IMR-90 (cell line): ENCODE data around the gene ZEB2. TPM values are rescaled to one million over a fixed set of nuclear protein-coding genes. Genes with fewer than 3 reads are reported as not detected.
A peak's percentile ranks its signal among the peaks of the same experiment; 100 is the strongest.

Experiments used
- ATAC-seq: fragments of 200-7000 bp; cut with Tn5 transposase; 2 replicates; pipeline ENCODE4 v1.9.1; 2020; ENCODE audit warnings: low read depth, mild to moderate bottlenecking, moderate library complexity
- BruUV-seq: library from RNA; stranded (reverse); fragments of 400-500 nt; replicated peaks from 2 replicates; lab custom pipeline; 2021; lab: Mats Ljungman, UMichigan
- CTCF ChIA-PET: fragments of 300-600 bp; formaldehyde crosslinking; extraction: SDS; loops from one replicate; lab custom pipeline; 2021; ENCODE audit warnings: antibody characterized with exemption; lab: Yijun Ruan, JAX
- POLR2A ChIA-PET: fragments of 300-600 bp; sonication (Branson Sonifier 250); formaldehyde crosslinking; loops from one replicate; lab custom pipeline; 2022; ENCODE audit warnings: antibody characterized with exemption; ENCODE audit not compliant: unreplicated experiment; lab: Charles Lee
- DNase-seq: peaks from one replicate; pipeline ENCODE4 v3.0.0; 2013
- H2AFZ ChIP-seq: replicated peaks from 2 replicates; pipeline ENCODE3; 2013; ENCODE audit warnings: low read length, mild to moderate bottlenecking; ENCODE audit not compliant: poor library complexity
- H2AK5ac ChIP-seq: 2 replicates; pipeline ENCODE4 v1.6.1; 2013; ENCODE audit warnings: low read depth, low read length, inconsistent platforms
- H2AK9ac ChIP-seq: replicated peaks from 2 replicates; pipeline ENCODE3; 2013; ENCODE audit warnings: mild to moderate bottlenecking, low read depth, low read length, moderate library complexity; ENCODE audit not compliant: poor library complexity
- H2BK120ac ChIP-seq: 2 replicates; pipeline ENCODE4 v1.6.1; 2013; ENCODE audit warnings: low read depth, low read length, inconsistent platforms
- H2BK15ac ChIP-seq: 3 replicates; pipeline ENCODE4 v1.6.1; 2013; ENCODE audit warnings: low read depth, low read length, inconsistent platforms
- H2BK20ac ChIP-seq: 2 replicates; pipeline ENCODE4 v1.6.1; 2013; ENCODE audit warnings: low read depth, mild to moderate bottlenecking, inconsistent platforms, low read length, moderate library complexity
- H2BK5ac ChIP-seq: 2 replicates; pipeline ENCODE4 v1.6.1; 2013; ENCODE audit warnings: mild to moderate bottlenecking, low read depth, low read length, inconsistent platforms; ENCODE audit not compliant: poor library complexity, severe bottlenecking
- H3K14ac ChIP-seq: replicated peaks from 2 replicates; pipeline ENCODE4 v1.6.1; 2013; ENCODE audit warnings: low read depth, low read length, inconsistent platforms
- H3K18ac ChIP-seq: 2 replicates; pipeline ENCODE4 v1.6.1; 2013; ENCODE audit warnings: low read depth, low read length, control low read depth
- H3K23ac ChIP-seq: 2 replicates; pipeline ENCODE4 v1.6.1; 2013; ENCODE audit warnings: low read depth, low read length, inconsistent platforms
- H3K27ac ChIP-seq: 2 replicates; pipeline ENCODE4 v1.5.1; 2013; ENCODE audit warnings: mild to moderate bottlenecking, control low read depth, low read length; ENCODE audit not compliant: insufficient read depth
- H3K27me3 ChIP-seq: 2 replicates; pipeline ENCODE4 v1.6.1; 2013; ENCODE audit warnings: low read length; ENCODE audit not compliant: control insufficient read depth, insufficient read depth
- H3K36me3 ChIP-seq: 2 replicates; pipeline ENCODE4 v1.6.1; 2013; ENCODE audit warnings: low read length, mixed read lengths; ENCODE audit not compliant: control insufficient read depth, insufficient read depth
- H3K4ac ChIP-seq: 2 replicates; pipeline ENCODE4 v1.6.1; 2013; ENCODE audit warnings: low read depth, low read length, inconsistent platforms
- H3K4me1 ChIP-seq: 2 replicates; pipeline ENCODE4 v1.6.1; 2013; ENCODE audit warnings: low read length, mixed read lengths; ENCODE audit not compliant: control insufficient read depth, insufficient read depth
- H3K4me2 ChIP-seq: 2 replicates; pipeline ENCODE4 v1.6.1; 2013; ENCODE audit warnings: low read depth, mild to moderate bottlenecking, control low read depth, low read length, moderate library complexity
- H3K4me3 ChIP-seq: 2 replicates; pipeline ENCODE4 v1.5.1; 2013; ENCODE audit warnings: low read depth, mild to moderate bottlenecking, control low read depth, low read length, moderate library complexity; ENCODE audit not compliant: insufficient read depth
- H3K56ac ChIP-seq: 2 replicates; pipeline ENCODE4 v1.6.1; 2013; ENCODE audit warnings: low read length, inconsistent platforms; ENCODE audit not compliant: insufficient read depth; ENCODE audit errors: extremely low read depth
- H3K79me1 ChIP-seq, 2 experiments: 2 replicates each; pipeline ENCODE4 v1.6.1; 2013; ENCODE audit warnings: low read length in 2 of 2, inconsistent platforms in 1 of 2, low read depth in 1 of 2
- H3K9ac ChIP-seq: 2 replicates; pipeline ENCODE4 v1.6.1; 2013; ENCODE audit warnings: low read depth, low read length, control low read depth
- H3K9me1 ChIP-seq: 2 replicates; pipeline ENCODE4 v1.6.1; 2013; ENCODE audit warnings: low read length, inconsistent platforms; ENCODE audit not compliant: insufficient read depth
- H3K9me3 ChIP-seq: 2 replicates; pipeline ENCODE4 v1.6.1; 2013; ENCODE audit warnings: low read length; ENCODE audit not compliant: control insufficient read depth, insufficient read depth
- H4K20me1 ChIP-seq: 2 replicates; pipeline ENCODE4 v1.6.1; 2013; ENCODE audit warnings: low read length, inconsistent platforms; ENCODE audit not compliant: insufficient read depth
- H4K5ac ChIP-seq: 2 replicates; pipeline ENCODE4 v1.6.1; 2013; ENCODE audit warnings: mild to moderate bottlenecking, low read depth, low read length, control low read depth
- H4K8ac ChIP-seq, 2 experiments: 2 replicates each; pipeline ENCODE4 v1.6.1; 2013; ENCODE audit warnings: low read depth in 2 of 2, low read length in 2 of 2, control low read depth in 1 of 2, inconsistent platforms in 1 of 2
- H4K91ac ChIP-seq: 2 replicates; pipeline ENCODE4 v1.6.1; 2013; ENCODE audit warnings: low read depth, low read length, inconsistent platforms; ENCODE audit not compliant: insufficient read depth
- BHLHE40 ChIP-seq: fragments of 150-350 bp; IDR thresholded peaks from 2 replicates; pipeline ENCODE4 v1.6.1; 2016; ENCODE audit warnings: mild to moderate bottlenecking, low read depth, low read length
- CEBPB ChIP-seq: IDR thresholded peaks from 2 replicates; pipeline ENCODE4 v1.6.1; 2012; ENCODE audit warnings: low read depth, low read length, improper control_type of control experiment
- CHD1 ChIP-seq: IDR thresholded peaks from 2 replicates; pipeline ENCODE4 v1.6.1; 2012; ENCODE audit warnings: low read depth, low read length, improper control_type of control experiment
- ELK1 ChIP-seq: fragments of 150-350 bp; IDR thresholded peaks from 2 replicates; pipeline ENCODE4 v1.6.1; 2016; ENCODE audit warnings: low read depth, mild to moderate bottlenecking, low read length, moderate library complexity, borderline replicate concordance
- FOS ChIP-seq: fragments of 150-350 bp; IDR thresholded peaks from 2 replicates; pipeline ENCODE4 v1.6.1; 2016; ENCODE audit warnings: low read depth, low read length
- MAFK ChIP-seq: IDR thresholded peaks from 2 replicates; pipeline ENCODE4 v1.6.1; 2012; ENCODE audit warnings: low read depth, low read length, improper control_type of control experiment
- MAZ ChIP-seq: IDR thresholded peaks from 2 replicates; pipeline ENCODE4 v1.6.1; 2012; ENCODE audit warnings: low read depth, mild to moderate bottlenecking, low read length, improper control_type of control experiment, moderate library complexity, borderline replicate concordance
- MXI1 ChIP-seq: IDR thresholded peaks from 2 replicates; pipeline ENCODE4 v1.6.1; 2012; ENCODE audit warnings: low read depth, mild to moderate bottlenecking, low read length, moderate library complexity, borderline replicate concordance
- RAD21 ChIP-seq: IDR thresholded peaks from 2 replicates; pipeline ENCODE4 v1.6.1; 2012; ENCODE audit warnings: low read length, improper control_type of control experiment
- RCOR1 ChIP-seq: IDR thresholded peaks from 2 replicates; pipeline ENCODE4 v1.6.1; 2012; ENCODE audit warnings: mild to moderate bottlenecking, low read length, improper control_type of control experiment; ENCODE audit not compliant: insufficient replicate concordance
- SMC3 ChIP-seq: fragments of 150-350 bp; IDR thresholded peaks from 2 replicates; pipeline ENCODE4 v1.6.1; 2016; ENCODE audit warnings: low read depth, mild to moderate bottlenecking, antibody characterized with exemption, low read length, moderate library complexity
- USF2 ChIP-seq: fragments of 150-350 bp; IDR thresholded peaks from 2 replicates; pipeline ENCODE4 v1.6.1; 2017; ENCODE audit warnings: mild to moderate bottlenecking, antibody characterized with exemption, low read length, low read depth
- WGBS, 2 experiments: methylation state at CpG; one replicate each; pipeline versions ENCODE4 v1.1.5 to v1.1.7; 2013; ENCODE audit warnings: missing lambda C conversion rate in 2 of 2; ENCODE audit not compliant: insufficient read length in 1 of 2; ENCODE audit errors: extremely low coverage in 2 of 2; 5-methylcytosine and 5-hydroxymethylcytosine counted together
- dilution Hi-C: fragments of 300-500 bp; cut with HindIII; formaldehyde crosslinking; loops from one replicate; pipeline ENCODE4 v1.14.3; 2018; ENCODE audit warnings: low sequenced_read_pairs; ENCODE audit not compliant: unreplicated experiment
- in situ Hi-C: fragments of 300-500 bp; cut with MboI; formaldehyde crosslinking; loops from 3 replicates; pipeline ENCODE4 v1.14.3; 2019; ENCODE audit warnings: low sequenced_read_pairs, inconsistent platforms, mixed read lengths
- intact Hi-C: fragments of 100-400 bp; cut with micrococcal nuclease; formaldehyde crosslinking; loops from 2 replicates; pipeline ENCODE4 v1.10.0; 2022
- polyA plus RNA-seq, 3 experiments: library from polyadenylated mRNA; depleted of rRNA; stranded (reverse); fragments of >200 nt; gene quantifications; 2 replicates each; pipeline ENCODE4 v1.2.3, GENCODE V29; 2012; ENCODE audit warnings: low replicate concordance in 1 of 3
- total RNA-seq: library from RNA; depleted of rRNA; stranded (reverse); fragments of >200 nt; gene quantifications from 2 replicates; pipeline ENCODE4 v1.2.3, GENCODE V29; 2012

The ZEB2 gene
- total and polyA plus RNA-seq, 2 of the 4 experiments (the other 2 are of a cell fraction), result 22.4 to 50.9 TPM

DNA sequence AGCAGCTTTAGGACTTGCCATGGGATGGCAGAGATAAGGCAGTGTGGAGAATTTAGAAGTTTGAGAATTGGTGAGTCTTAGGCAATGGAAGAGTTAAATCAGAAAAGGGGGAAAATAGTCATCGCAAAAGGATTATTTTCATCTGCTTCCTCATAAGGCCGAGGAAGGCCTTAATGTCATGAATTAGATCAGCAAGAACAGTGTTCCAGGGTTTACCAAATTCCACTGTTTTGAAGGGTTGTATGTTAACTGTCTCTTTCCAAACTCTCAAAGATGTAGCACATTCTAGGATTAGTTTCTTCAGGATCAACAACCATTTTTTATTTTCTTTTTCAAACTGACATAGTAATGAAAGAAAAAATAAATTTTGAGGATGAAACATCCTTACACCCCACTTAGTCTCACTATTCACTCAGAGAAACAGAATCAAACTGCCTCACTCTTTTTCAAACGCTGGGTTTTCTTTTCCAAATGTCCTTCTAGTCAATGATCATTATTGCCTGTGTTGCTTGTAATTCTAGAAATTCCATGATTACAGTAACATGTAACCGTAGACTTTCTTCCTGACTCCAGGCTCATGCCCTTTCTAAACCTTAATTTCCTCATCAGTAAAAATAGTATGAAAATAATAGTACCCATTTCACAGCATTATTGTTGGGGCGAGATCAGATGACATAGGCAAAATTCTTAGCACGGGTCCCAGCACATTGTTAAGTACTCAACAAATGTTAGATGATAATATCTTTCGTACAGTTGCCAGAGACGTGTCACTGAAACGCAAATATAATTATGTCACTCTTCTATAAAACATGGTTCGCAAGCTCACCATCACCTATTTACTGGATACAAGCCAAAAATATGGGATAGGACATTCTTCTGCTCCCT lies 23.6 kb downstream of the ZEB2 start:
- Histone ChIP-seq H2AK9ac (no peak overlapping the region), H4K20me1 (peaks cover 23% of the 10 kb centered on the region; the same call in 1 of the 2 replicates), H3K9me1 (peaks cover 5% of the 10 kb centered on the region), H2BK120ac (no peak overlapping the region), H3K27ac (no peak overlapping the region), H3K4me1 (peaks cover 8% of the 10 kb centered on the region), H3K79me1 (peaks cover 46 to 64% of the 10 kb centered on the region in 2 experiments), H2BK15ac (0 out of 3 replicates have a peak overlapping the region, but pooled peaks have one; percentile 19), H2BK20ac (0 out of 2 replicates have a peak overlapping the region, but pooled peaks have one; percentile 25), H3K14ac (peak overlapping the region; percentile 20; the same call in 1 of the 2 replicates), H3K9me3 (no peaks in the 10 kb centered on the region), H3K18ac (peak overlapping the region; percentile 3; the same call in 1 of the 2 replicates), H3K23ac (peak overlapping the region; percentile 70), H3K9ac (peak overlapping the region; percentile 31), H3K4me2 (peak overlapping the region; percentile 61), H2BK5ac (no peak overlapping the region), H3K56ac (no peak overlapping the region), H4K5ac (peak overlapping the region; percentile 8; the same call in 1 of the 2 replicates), H4K91ac (no peak overlapping the region), H3K27me3 (no peaks in the 10 kb centered on the region), H4K8ac (peak overlapping the region in 1 of 2 experiments; percentile 34; a peak in 1 of 4 replicates), H2AK5ac (peak overlapping the region; percentile 61; the same call in 1 of the 2 replicates), H3K4ac (no peak overlapping the region), H2AFZ (no peak overlapping the region), H3K4me3 (no peak overlapping the region), H3K36me3 (peaks cover 13% of the 10 kb centered on the region)
- in situ Hi-C loops, result no loop called here
- dilution Hi-C loops, result no loop called here
- DNase-seq (no peak), ATAC-seq (peak; percentile 57)
- ChIA-PET POLR2A (interaction anchor here (0.6 kb wide), 1 partner anchor 1187 kb away, joined by 4 read pairs; no protein-coding TSS in a partner anchor), CTCF (interaction anchor here (0.6 kb wide), 1 partner anchor 279 kb away, joined by 3 read pairs; no protein-coding TSS in a partner anchor)
- BruUV-seq, result no TSS peak
- intact Hi-C loops, result no loop called here
- WGBS, 2 experiments, result 100% methylated on average over 1 of the region's 10 CpGs; no CpG with 5 or more reads in 1 of the 2 experiments
- TF ChIP-seq MXI1, result no peak
- no peak for TF ChIP-seq ELK1
- no peak for TF ChIP-seq CEBPB
- no peak for TF ChIP-seq CHD1
- no peak for TF ChIP-seq RCOR1
- no peak for TF ChIP-seq SMC3
- no peak for TF ChIP-seq BHLHE40
- no peak for TF ChIP-seq RAD21
- no peak for TF ChIP-seq FOS
- TF ChIP-seq MAFK, result no peak
- TF ChIP-seq MAZ, result no peak
- no peak for TF ChIP-seq USF2
